ENCODE data around the gene UMPS. TPM values are rescaled to one million over a fixed set of nuclear protein-coding genes. Genes with fewer than 3 reads are reported as not detected.

Gene UMPS
- total and polyA plus RNA-seq, 2 donors (not counting 1 experiment from before 2014, with no cell fraction given) = 6.6 to 21.4 TPM

- POLR2A ChIA-PET = no interaction called here
- Mint-ChIP-seq H3K27me3 (peaks cover 24% of the 10 kb centered on the region), H3K4me1 (peaks cover 4% of the 10 kb centered on the region), H3K27ac (no peak overlapping the region), H3K9me3 (ENCODE audit: insufficient read depth) (no peaks in the 10 kb centered on the region), H3K4me3 (no peak overlapping the region)
- Histone ChIP-seq H3K9ac (ENCODE audit: low read length) (no peak overlapping the region), H3K36me3 (replicated peaks in 1 of 2; ENCODE audit: control extremely low read depth in 1 of 2, control insufficient read depth in 1 of 2, extremely low read depth in 1 of 2, insufficient read depth in 2 of 2, low read length in 1 of 2) (no peaks in the 10 kb centered on the region), H3K4me1 (ENCODE audit: control insufficient read depth in 2 of 2, insufficient read depth in 2 of 2, low read length in 2 of 2) (no peaks in the 10 kb centered on the region), H3K4me2 (replicated peaks; ENCODE audit: low read depth, low read length, poor library complexity, severe bottlenecking) (no peak overlapping the region), H3K4me3 (ENCODE audit: control extremely low read depth in 1 of 5, extremely low read depth in 1 of 5, insufficient read depth in 1 of 5, low read depth in 2 of 5, low read length in 4 of 5) (no peak overlapping the region), H4K20me1 (ENCODE audit: control insufficient read depth, insufficient read depth, low read length, poor library complexity, severe bottlenecking) (no peaks in the 10 kb centered on the region), H3K9me3 (ENCODE audit: control extremely low read depth in 1 of 3, control insufficient read depth in 2 of 3, insufficient read depth in 1 of 3, low read length in 2 of 3) (no peaks in the 10 kb centered on the region), H2AFZ (ENCODE audit: insufficient read depth, low read depth, low read length, poor library complexity, severe bottlenecking) (no peak overlapping the region), H3K27ac (ENCODE audit: low read length in 2 of 2) (no peak overlapping the region), H3K79me2 (ENCODE audit: control insufficient read depth, insufficient read depth, low read length) (no peaks in the 10 kb centered on the region), H3K27me3 (replicated peaks in 1 of 4; ENCODE audit: control extremely low read depth in 1 of 4, control insufficient read depth in 3 of 4, insufficient read depth in 4 of 4, low read length in 3 of 4) (peaks cover 0 to 4% (median 0%) of the 10 kb centered on the region in 4 experiments)
- intact Hi-C loops (cut with micrococcal nuclease) = no loop called here
- TF ChIP-seq CTCF (IDR thresholded peaks at IDR 0.05) (no peak), EZH2 (IDR thresholded peaks at IDR 0.05; ENCODE audit: borderline replicate concordance, insufficient read depth, low read depth, low read length, poor library complexity, severe bottlenecking) (no peak)
- DNase-seq = no peak
- no peak for ATAC-seq (ENCODE audit: low read depth)
- WGBS (ENCODE audit: insufficient coverage) = 90% methylated on average over 3 of the region's 5 CpGs
- CTCF ChIA-PET = interaction anchor here (8.5 kb wide), 1 partner anchor 122 kb away, joined by 145 read pairs; no protein-coding TSS in a partner anchor
These were observed 45.2 kb upstream of the UMPS start for GRCh38 chr3:124685067-124685466.

GRCh38 chr3:124685481-124685880 lies 44.8 kb upstream of the UMPS start:
- Mint-ChIP-seq H3K4me3 (no peak overlapping the region), H3K4me1 (peaks cover 4% of the 10 kb centered on the region), H3K27me3 (peaks cover 24% of the 10 kb centered on the region), H3K9me3 (ENCODE audit: insufficient read depth) (no peaks in the 10 kb centered on the region), H3K27ac (no peak overlapping the region)
- no peak overlapping the region for H3K4me2 ChIP-seq (replicated peaks; ENCODE audit: low read depth, low read length, poor library complexity, severe bottlenecking)
- ChIA-PET CTCF (interaction anchor here (8.5 kb wide), 1 partner anchor 122 kb away, joined by 145 read pairs; no protein-coding TSS in a partner anchor), POLR2A (no interaction called here)
- ATAC-seq (ENCODE audit: low read depth) (no peak), DNase-seq (no peak)
- no peaks in the 10 kb centered on the region for H3K9me3 ChIP-seq (ENCODE audit: control extremely low read depth in 1 of 3, control insufficient read depth in 2 of 3, insufficient read depth in 1 of 3, low read length in 2 of 3)
- 94% methylated on average over 5 of the region's 7 CpGs for WGBS (ENCODE audit: insufficient coverage)
- H3K79me2 ChIP-seq (ENCODE audit: control insufficient read depth, insufficient read depth, low read length) = no peaks in the 10 kb centered on the region
- intact Hi-C loops (cut with micrococcal nuclease) = no loop called here
- no peaks in the 10 kb centered on the region for H4K20me1 ChIP-seq (ENCODE audit: control insufficient read depth, insufficient read depth, low read length, poor library complexity, severe bottlenecking)
- H2AFZ ChIP-seq (ENCODE audit: insufficient read depth, low read depth, low read length, poor library complexity, severe bottlenecking) = no peak overlapping the region
- H3K27ac ChIP-seq (ENCODE audit: low read length in 2 of 2) = no peak overlapping the region
- H3K4me1 ChIP-seq (ENCODE audit: control insufficient read depth in 2 of 2, insufficient read depth in 2 of 2, low read length in 2 of 2) = no peaks in the 10 kb centered on the region
- H3K9ac ChIP-seq (ENCODE audit: low read length) = no peak overlapping the region
- no peaks in the 10 kb centered on the region for H3K36me3 ChIP-seq (replicated peaks in 1 of 2; ENCODE audit: control extremely low read depth in 1 of 2, control insufficient read depth in 1 of 2, extremely low read depth in 1 of 2, insufficient read depth in 2 of 2, low read length in 1 of 2)
- no peak for TF ChIP-seq CTCF (IDR thresholded peaks at IDR 0.05)
- TF ChIP-seq EZH2 (IDR thresholded peaks at IDR 0.05; ENCODE audit: borderline replicate concordance, insufficient read depth, low read depth, low read length, poor library complexity, severe bottlenecking) = no peak
- H3K27me3 ChIP-seq (replicated peaks in 1 of 4; ENCODE audit: control extremely low read depth in 1 of 4, control insufficient read depth in 3 of 4, insufficient read depth in 4 of 4, low read length in 3 of 4) = peaks cover 0 to 4% (median 0%) of the 10 kb centered on the region in 4 experiments
- H3K4me3 ChIP-seq (ENCODE audit: control extremely low read depth in 1 of 5, extremely low read depth in 1 of 5, insufficient read depth in 1 of 5, low read depth in 2 of 5, low read length in 4 of 5) = no peak overlapping the region
